Fibroblast of lung (primary cell): ENCODE measurements around the gene KLRF1. TPM values are rescaled to one million over a fixed set of nuclear protein-coding genes. Genes with fewer than 3 reads are reported as not detected.

Source experiments
- DNase-seq, 2 donors: peaks; one replicate each; pipeline versions ENCODE4 v3.0.0 to v3.0.0-alpha.2; 2010; ENCODE audit warnings: low read depth in 2 of 2
- H2AFZ ChIP-seq: 2 replicates; pipeline ENCODE4 v1.5.1; 2012; ENCODE audit warnings: low read length, control low read depth, inconsistent platforms
- H3K27ac ChIP-seq: 2 replicates; pipeline ENCODE4 v1.5.1; 2011; ENCODE audit warnings: low read length, control low read depth; ENCODE audit not compliant: insufficient read depth
- H3K27me3 ChIP-seq: 2 replicates; pipeline ENCODE4 v1.5.1; 2011; ENCODE audit warnings: mild to moderate bottlenecking, low read length; ENCODE audit not compliant: control insufficient read depth, insufficient read depth
- H3K36me3 ChIP-seq: 2 replicates; pipeline ENCODE4 v1.5.1; 2011; ENCODE audit warnings: low read length; ENCODE audit not compliant: control insufficient read depth, insufficient read depth
- H3K4me1 ChIP-seq: 2 replicates; pipeline ENCODE4 v1.5.1; 2011; ENCODE audit warnings: low read length; ENCODE audit not compliant: control insufficient read depth, insufficient read depth; ENCODE audit errors: extremely low read depth
- H3K4me2 ChIP-seq: 2 replicates; pipeline ENCODE4 v1.5.1; 2011; ENCODE audit warnings: low read length, control low read depth; ENCODE audit not compliant: insufficient read depth; ENCODE audit errors: extremely low read depth
- H3K4me3 ChIP-seq, 4 experiments: fragments of 200-600 bp in 1 of 4; sonication (generic) in 1 of 4; replicated peaks in 1 of 4; 2 replicates each; pipeline ENCODE4 v1.5.1; 2011 to 2016; ENCODE audit warnings: low read length in 4 of 4, low read depth in 3 of 4, mild to moderate bottlenecking in 3 of 4, control low read depth in 2 of 4, inconsistent platforms in 1 of 4, mixed read lengths in 1 of 4; ENCODE audit not compliant: insufficient read depth in 1 of 4; ENCODE audit errors: control extremely low read depth in 1 of 4
- H3K79me2 ChIP-seq: 2 replicates; pipeline ENCODE4 v1.5.1; 2012; ENCODE audit warnings: mild to moderate bottlenecking, low read length, inconsistent platforms; ENCODE audit not compliant: control insufficient read depth, insufficient read depth
- H3K9ac ChIP-seq: 2 replicates; pipeline ENCODE4 v1.5.1; 2011; ENCODE audit warnings: mild to moderate bottlenecking, low read length, control low read depth; ENCODE audit not compliant: insufficient read depth
- H3K9me3 ChIP-seq: 2 replicates; pipeline ENCODE4 v1.5.1; 2012; ENCODE audit warnings: low read depth, low read length; ENCODE audit not compliant: control insufficient read depth, insufficient read depth
- H4K20me1 ChIP-seq: 2 replicates; pipeline ENCODE4 v1.5.1; 2011; ENCODE audit warnings: low read length; ENCODE audit not compliant: control insufficient read depth, insufficient read depth; ENCODE audit errors: extremely low read depth
- CTCF ChIP-seq, 2 donors: IDR thresholded peaks in 1 of 2; conservative IDR thresholded peaks in 1 of 2; 1 replicate in 1 of 2; 2 replicates in 1 of 2; pipeline ENCODE4 v1.5.1; 2011 to 2012; ENCODE audit warnings: low read length in 2 of 2, control low read depth in 1 of 2, inconsistent platforms in 1 of 2, low read depth in 1 of 2, mild to moderate bottlenecking in 1 of 2
- EZH2 ChIP-seq: IDR thresholded peaks from 2 replicates; pipeline ENCODE4 v1.5.1; 2012; ENCODE audit warnings: low read length, control low read depth, mild to moderate bottlenecking; ENCODE audit errors: missing control alignments
- polyA plus RNA-seq, 2 donors: library from polyadenylated mRNA; depleted of rRNA in 1 of 2; stranded (reverse) in 1 of 2; unstranded in 1 of 2; fragments of >200 nt; gene quantifications; 2 replicates each; pipeline ENCODE4 v1.2.1, GENCODE V29; 2011 to 2012; ENCODE audit warnings: missing spikeins in 1 of 2
- total RNA-seq: library from RNA; depleted of rRNA; stranded (reverse); fragments of >200 nt; gene quantifications from 2 replicates; pipeline ENCODE4 v1.2.1, GENCODE V29; 2014

The KLRF1 gene
- total and polyA plus RNA-seq, 2 donors (not counting 1 experiment from before 2014, with no cell fraction given), result 0.11 TPM; not detected in 1

GRCh38 chr12:9808504-9808903 is 18.8 kb upstream of the KLRF1 start:
- Histone ChIP-seq H3K4me3 (no peak overlapping the region), H3K79me2 (no peaks in the 10 kb centered on the region), H3K9me3 (no peaks in the 10 kb centered on the region), H4K20me1 (no peaks in the 10 kb centered on the region), H3K4me2 (no peak overlapping the region), H3K27me3 (no peaks in the 10 kb centered on the region), H2AFZ (no peak overlapping the region), H3K27ac (no peak overlapping the region), H3K36me3 (no peaks in the 10 kb centered on the region), H3K9ac (no peak overlapping the region), H3K4me1 (no peaks in the 10 kb centered on the region)
- DNase-seq, result no peak
- TF ChIP-seq CTCF (conservative IDR thresholded peaks at IDR 0.05 in 1 of 2, IDR thresholded peaks at IDR 0.05 in 1 of 2; ENCODE audit: low read depth in 1 of 2, low read length in 2 of 2) (no peak), EZH2 (no peak)

- Histone ChIP-seq H3K79me2 (no peaks in the 10 kb centered on the region), H2AFZ (no peak overlapping the region), H4K20me1 (no peaks in the 10 kb centered on the region), H3K4me3 (no peak overlapping the region), H3K36me3 (no peaks in the 10 kb centered on the region), H3K9ac (no peak overlapping the region), H3K4me1 (no peaks in the 10 kb centered on the region), H3K27me3 (no peaks in the 10 kb centered on the region), H3K9me3 (no peaks in the 10 kb centered on the region), H3K27ac (no peak overlapping the region), H3K4me2 (no peak overlapping the region)
- no peak for DNase-seq
- no peak for TF ChIP-seq CTCF (conservative IDR thresholded peaks at IDR 0.05 in 1 of 2, IDR thresholded peaks at IDR 0.05 in 1 of 2; ENCODE audit: low read depth in 1 of 2, low read length in 2 of 2)
- no peak for TF ChIP-seq EZH2
These were observed 17.9 kb upstream of the KLRF1 start for GRCh38 chr12:9809338-9809737.

- no peak for TF ChIP-seq EZH2
- no peak for TF ChIP-seq CTCF (conservative IDR thresholded peaks at IDR 0.05 in 1 of 2, IDR thresholded peaks at IDR 0.05 in 1 of 2; ENCODE audit: low read depth in 1 of 2, low read length in 2 of 2)
- Histone ChIP-seq H3K27ac (no peak overlapping the region), H3K9me3 (no peaks in the 10 kb centered on the region), H3K27me3 (no peaks in the 10 kb centered on the region), H3K79me2 (no peaks in the 10 kb centered on the region), H3K4me1 (no peaks in the 10 kb centered on the region), H3K4me2 (no peak overlapping the region), H3K9ac (no peak overlapping the region), H2AFZ (no peak overlapping the region), H4K20me1 (no peaks in the 10 kb centered on the region), H3K36me3 (no peaks in the 10 kb centered on the region), H3K4me3 (no peak overlapping the region)
- no peak for DNase-seq
These were observed 17.4 kb upstream of the KLRF1 start for GRCh38 chr12:9809866-9810265.
